Ishikawa (cell line): Measurements from ENCODE around the gene CYBA.

Experiments used
- CEBPB ChIP-seq: IDR thresholded peaks from 2 replicates; pipeline ENCODE4 v1.6.1; 2012
- CREB1 ChIP-seq: IDR thresholded peaks from 2 replicates; pipeline ENCODE4 v1.6.1; 2012; ENCODE audit warnings: low read depth
- EGR1 ChIP-seq: IDR thresholded peaks from 2 replicates; pipeline ENCODE4 v1.6.1; 2012
- EP300 ChIP-seq: IDR thresholded peaks from 2 replicates; pipeline ENCODE4 v1.6.1; 2012; ENCODE audit warnings: borderline replicate concordance
- FOXM1 ChIP-seq: IDR thresholded peaks from 2 replicates; pipeline ENCODE4 v1.6.1; 2012; ENCODE audit warnings: low read depth, borderline replicate concordance
- NFIC ChIP-seq: IDR thresholded peaks from 2 replicates; pipeline ENCODE4 v1.6.1; 2012
- RAD21 ChIP-seq: IDR thresholded peaks from 2 replicates; pipeline ENCODE4 v1.6.1; 2012; ENCODE audit warnings: low read depth
- TAF1 ChIP-seq: IDR thresholded peaks from 2 replicates; pipeline ENCODE4 v1.6.1; 2012; ENCODE audit warnings: low read depth, mild to moderate bottlenecking
- TCF12 ChIP-seq: IDR thresholded peaks from 2 replicates; pipeline ENCODE4 v1.6.1; 2012; ENCODE audit warnings: low read depth
- TEAD4 ChIP-seq: IDR thresholded peaks from 2 replicates; pipeline ENCODE4 v1.6.1; 2012
- YY1 ChIP-seq: IDR thresholded peaks from 2 replicates; pipeline ENCODE4 v1.6.1; 2012; ENCODE audit warnings: low read depth
- ZBTB7A ChIP-seq: IDR thresholded peaks from 2 replicates; pipeline ENCODE4 v1.6.1; 2012; ENCODE audit warnings: low read depth
- TF ChIP-seq, protein P1 (sequence below): IDR thresholded peaks from 2 replicates; pipeline ENCODE4 v1.6.1; 2012
- TF ChIP-seq, protein P2 (sequence below): IDR thresholded peaks from 2 replicates; pipeline ENCODE4 v1.6.1; 2012
- TF ChIP-seq, protein P3 (sequence below): IDR thresholded peaks from 2 replicates; pipeline ENCODE4 v1.6.1; 2012; ENCODE audit warnings: low read depth, mild to moderate bottlenecking

Gene CYBA

DNA sequence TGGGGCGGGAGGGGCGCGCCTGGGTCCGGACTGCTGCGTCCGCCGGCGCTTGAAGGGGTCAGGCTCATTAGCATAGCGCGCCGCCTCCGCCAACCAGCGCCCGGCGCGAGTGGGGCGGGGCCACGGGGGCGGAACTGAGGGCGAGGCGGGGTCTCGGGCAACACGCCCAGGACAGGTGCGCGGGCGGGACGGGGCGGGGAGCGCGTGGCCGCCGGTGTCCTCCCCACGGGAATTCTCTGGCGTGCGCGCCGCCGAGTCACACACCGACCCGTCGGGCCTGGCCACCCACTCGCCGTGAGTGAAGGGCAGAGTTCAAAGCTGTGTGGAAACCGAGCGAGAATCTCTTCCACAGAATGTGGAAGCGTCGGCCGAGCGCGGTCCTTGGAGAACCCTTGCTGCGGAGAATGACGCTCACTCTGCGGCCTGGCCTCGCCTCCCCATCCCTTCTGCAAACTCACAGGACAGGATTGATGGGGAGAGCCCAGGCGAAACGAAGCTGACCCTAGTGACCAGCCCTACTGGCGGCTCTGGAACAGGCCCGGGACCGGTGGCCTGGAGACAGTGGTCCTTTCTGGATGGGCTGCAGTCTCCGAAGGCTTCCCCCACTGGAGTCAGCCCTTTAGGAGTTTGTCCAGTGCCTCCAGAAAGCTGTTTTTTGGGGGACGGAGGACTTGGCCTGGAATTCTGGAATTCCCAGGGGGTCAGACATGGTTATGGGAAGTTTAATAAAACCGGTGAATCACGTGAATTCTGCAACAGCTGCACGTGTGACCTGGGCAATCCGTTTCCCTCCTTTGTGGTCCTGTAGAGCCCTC lies 35.8 kb upstream of the CYBA start, which contains the start of gene SNAI3:
Gene SNAI3, minus strand, starts transcription at position 69 of the 815 bp plus-strand sequence. CDS start 101 bp downstream, outside the sequence.
- TF ChIP-seq NFIC = 0 out of 2 replicates have a peak, but pooled peaks have one; percentile 13
- peak; percentile 33; the same call in 1 of the 2 replicates for TF ChIP-seq TAF1
- TF ChIP-seq, protein P1, sequence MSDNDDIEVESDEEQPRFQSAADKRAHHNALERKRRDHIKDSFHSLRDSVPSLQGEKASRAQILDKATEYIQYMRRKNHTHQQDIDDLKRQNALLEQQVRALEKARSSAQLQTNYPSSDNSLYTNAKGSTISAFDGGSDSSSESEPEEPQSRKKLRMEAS = peak; percentile 69
- no peak for TF ChIP-seq ZBTB7A
- TF ChIP-seq EGR1 = peak; percentile 76

DNA sequence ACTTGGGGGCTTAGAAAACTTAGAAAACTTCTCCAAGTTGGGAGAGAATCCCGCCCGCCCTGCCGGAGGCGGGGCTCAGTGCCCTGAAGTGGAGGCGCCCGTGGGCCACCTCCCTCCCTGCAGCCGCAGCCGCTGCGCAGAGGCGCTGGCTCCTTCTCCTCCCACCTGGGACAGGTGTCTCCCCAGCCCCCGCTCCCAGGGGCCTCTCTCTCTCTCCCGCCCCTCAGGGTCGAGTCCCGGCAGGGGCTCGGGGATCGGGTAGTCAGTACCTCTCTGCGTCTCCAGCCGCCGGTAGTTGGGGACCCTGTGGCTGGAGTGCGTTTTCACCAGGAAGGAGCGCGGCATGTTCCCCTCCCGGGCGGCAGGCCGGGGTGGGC lies 35.2 kb upstream of the CYBA start:
- TF ChIP-seq TCF12 = peak; percentile 11; the same call in 1 of the 2 replicates
- no peak for TF ChIP-seq TEAD4

DNA sequence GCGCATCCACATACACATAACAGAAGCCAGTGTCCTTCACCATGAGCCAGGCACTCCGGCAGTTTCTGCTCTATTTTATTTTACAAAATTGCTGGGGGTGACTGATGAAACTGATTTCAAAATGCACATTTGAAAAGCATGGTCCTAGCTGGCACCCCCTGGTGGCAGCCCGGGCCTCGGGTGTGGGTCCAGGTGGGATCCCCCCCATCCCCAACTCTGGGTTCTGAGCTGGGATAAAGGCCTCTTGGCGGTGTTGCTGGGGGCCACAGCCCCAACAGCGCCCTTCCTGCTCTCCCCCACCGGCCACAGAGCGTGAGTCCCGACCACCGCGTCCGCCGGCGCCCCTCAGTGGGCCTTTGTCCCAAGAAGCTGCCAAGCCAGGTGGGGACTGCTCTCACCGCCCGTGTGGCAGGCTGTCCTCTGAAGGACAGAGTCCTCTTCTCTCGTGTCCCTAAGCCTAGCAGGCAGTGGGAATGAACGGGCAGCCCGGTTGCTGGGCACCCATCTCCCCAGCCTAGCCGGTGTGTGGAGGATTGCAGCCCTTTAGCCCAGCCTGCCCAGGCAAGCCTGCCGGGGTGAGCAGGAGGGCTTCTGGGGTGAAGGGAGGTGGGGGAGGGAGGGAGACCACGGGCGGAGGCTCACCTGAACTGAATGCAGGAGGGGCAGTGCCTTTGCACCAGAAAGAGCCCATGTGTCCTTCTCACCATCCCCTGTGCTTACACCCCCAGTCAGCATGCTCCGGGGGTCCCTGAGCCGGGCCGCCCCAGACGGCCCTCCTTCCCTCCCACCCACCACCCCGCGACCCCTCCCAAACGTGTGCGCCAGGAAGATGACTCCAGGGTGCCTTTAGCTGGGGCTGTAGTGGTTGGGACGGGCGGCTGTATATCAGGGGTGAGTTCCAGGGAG lies 34.6 kb upstream of the CYBA start:
- TF ChIP-seq, protein P2, sequence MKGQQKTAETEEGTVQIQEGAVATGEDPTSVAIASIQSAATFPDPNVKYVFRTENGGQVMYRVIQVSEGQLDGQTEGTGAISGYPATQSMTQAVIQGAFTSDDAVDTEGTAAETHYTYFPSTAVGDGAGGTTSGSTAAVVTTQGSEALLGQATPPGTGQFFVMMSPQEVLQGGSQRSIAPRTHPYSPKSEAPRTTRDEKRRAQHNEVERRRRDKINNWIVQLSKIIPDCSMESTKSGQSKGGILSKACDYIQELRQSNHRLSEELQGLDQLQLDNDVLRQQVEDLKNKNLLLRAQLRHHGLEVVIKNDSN = no peak
- TF ChIP-seq ZBTB7A (peak; percentile 20), FOXM1 (no peak), EGR1 (no peak)
- TF ChIP-seq, protein P1 = no peak

DNA sequence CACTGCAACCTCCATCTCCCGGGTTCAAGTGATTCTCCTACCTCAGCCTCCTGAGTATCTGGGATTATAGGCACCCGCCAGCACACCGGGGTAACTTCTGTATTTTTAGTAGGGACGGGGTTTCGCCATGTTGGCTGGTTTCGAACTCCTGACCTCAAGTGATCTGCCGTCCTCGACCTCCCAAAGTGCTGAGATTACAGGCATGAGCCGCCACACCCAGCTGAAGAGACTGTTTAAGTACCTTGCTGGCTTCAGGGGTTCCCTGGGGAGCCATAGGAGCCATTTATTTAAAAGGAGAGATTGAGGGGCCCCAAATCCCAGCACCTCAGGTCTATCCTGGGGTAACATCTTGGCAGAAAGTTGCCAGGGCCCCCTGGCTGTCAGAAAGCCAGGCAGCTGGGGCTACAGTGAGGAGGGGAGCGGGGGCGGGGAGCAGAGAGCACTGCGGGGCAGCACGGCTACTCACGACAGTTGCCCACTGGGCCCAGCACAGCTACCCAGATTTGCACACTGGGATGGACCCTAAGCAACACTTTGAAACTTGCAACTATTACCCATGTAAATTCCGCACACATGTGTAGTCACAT lies 33.8 kb upstream of the CYBA start:
- TF ChIP-seq, protein P3, sequence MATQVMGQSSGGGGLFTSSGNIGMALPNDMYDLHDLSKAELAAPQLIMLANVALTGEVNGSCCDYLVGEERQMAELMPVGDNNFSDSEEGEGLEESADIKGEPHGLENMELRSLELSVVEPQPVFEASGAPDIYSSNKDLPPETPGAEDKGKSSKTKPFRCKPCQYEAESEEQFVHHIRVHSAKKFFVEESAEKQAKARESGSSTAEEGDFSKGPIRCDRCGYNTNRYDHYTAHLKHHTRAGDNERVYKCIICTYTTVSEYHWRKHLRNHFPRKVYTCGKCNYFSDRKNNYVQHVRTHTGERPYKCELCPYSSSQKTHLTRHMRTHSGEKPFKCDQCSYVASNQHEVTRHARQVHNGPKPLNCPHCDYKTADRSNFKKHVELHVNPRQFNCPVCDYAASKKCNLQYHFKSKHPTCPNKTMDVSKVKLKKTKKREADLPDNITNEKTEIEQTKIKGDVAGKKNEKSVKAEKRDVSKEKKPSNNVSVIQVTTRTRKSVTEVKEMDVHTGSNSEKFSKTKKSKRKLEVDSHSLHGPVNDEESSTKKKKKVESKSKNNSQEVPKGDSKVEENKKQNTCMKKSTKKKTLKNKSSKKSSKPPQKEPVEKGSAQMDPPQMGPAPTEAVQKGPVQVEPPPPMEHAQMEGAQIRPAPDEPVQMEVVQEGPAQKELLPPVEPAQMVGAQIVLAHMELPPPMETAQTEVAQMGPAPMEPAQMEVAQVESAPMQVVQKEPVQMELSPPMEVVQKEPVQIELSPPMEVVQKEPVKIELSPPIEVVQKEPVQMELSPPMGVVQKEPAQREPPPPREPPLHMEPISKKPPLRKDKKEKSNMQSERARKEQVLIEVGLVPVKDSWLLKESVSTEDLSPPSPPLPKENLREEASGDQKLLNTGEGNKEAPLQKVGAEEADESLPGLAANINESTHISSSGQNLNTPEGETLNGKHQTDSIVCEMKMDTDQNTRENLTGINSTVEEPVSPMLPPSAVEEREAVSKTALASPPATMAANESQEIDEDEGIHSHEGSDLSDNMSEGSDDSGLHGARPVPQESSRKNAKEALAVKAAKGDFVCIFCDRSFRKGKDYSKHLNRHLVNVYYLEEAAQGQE = no peak
- TF ChIP-seq FOXM1 = no peak
- TF ChIP-seq NFIC = no peak
- TF ChIP-seq CEBPB = no peak
- TF ChIP-seq YY1 = no peak
- no peak for TF ChIP-seq TAF1
- TF ChIP-seq EGR1 = no peak
- TF ChIP-seq RAD21 = no peak
- no peak for TF ChIP-seq ZBTB7A
- no peak for TF ChIP-seq CREB1

DNA sequence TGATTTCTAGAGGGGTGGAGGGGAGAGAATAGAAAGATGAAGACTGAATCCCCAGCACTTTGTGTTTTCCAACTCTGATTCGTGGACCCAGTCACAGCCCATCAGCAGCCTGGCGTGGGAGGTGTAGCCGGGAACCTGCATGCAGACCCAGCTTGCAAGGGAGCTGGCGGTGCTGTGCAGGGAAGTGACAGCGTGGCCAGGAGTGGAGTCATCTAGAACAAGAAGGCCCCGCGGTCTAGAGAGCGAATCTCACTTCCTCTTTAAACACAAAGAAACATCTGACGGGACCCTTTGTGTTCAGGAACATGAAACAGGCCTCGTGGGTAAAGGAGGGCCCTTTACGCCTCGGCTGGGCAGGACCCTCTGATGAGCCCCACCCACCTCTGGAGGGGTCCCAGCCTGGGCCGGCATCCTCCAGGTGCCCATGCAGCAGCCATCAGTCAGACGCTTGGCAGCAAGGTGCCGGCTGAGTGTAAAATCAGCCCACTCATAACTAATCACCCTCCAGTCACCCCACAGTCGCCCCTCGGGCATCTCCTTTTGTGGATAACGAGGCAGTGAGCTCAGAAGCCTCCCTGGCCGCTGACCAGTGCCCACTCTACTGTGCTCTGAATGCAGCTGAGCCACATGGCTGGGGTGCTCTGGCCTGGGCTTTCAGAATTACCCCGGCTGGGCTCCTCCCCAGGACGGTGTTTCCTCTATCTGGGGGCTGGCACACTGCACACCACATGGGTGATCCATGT lies 31.0 kb upstream of the CYBA start:
- TF ChIP-seq RAD21 (no peak), CEBPB (no peak), NFIC (no peak), EP300 (no peak), TCF12 (no peak), YY1 (no peak), EGR1 (no peak), CREB1 (no peak), FOXM1 (no peak), ZBTB7A (no peak), TAF1 (no peak), TEAD4 (no peak)
- TF ChIP-seq, protein P1 = no peak
- TF ChIP-seq, protein P2 = no peak
- TF ChIP-seq, protein P3 = no peak
